Neuronal stem cell (in vitro differentiated cells): Measurements from ENCODE around the gene VGF.

Source experiments
- DNase-seq: peaks from one replicate; pipeline ENCODE4 v3.0.0-alpha.2; 2013; ENCODE audit warnings: low spot score
- H2AFZ ChIP-seq: one replicate; pipeline ENCODE4 v1.6.1; 2013; ENCODE audit warnings: mild to moderate bottlenecking, low read length, inconsistent platforms
- H2AK5ac ChIP-seq: 2 replicates; pipeline ENCODE4 v1.6.1; 2013; ENCODE audit warnings: low read depth, mild to moderate bottlenecking, inconsistent platforms, low read length, moderate library complexity, mixed read lengths
- H2BK120ac ChIP-seq: 2 replicates; pipeline ENCODE4 v1.6.1; 2013; ENCODE audit warnings: low read depth, mild to moderate bottlenecking, inconsistent platforms, low read length, moderate library complexity, mixed read lengths
- H2BK12ac ChIP-seq: one replicate; pipeline ENCODE4 v1.6.1; 2013; ENCODE audit warnings: low read length, inconsistent platforms
- H2BK15ac ChIP-seq: 2 replicates; pipeline ENCODE4 v1.6.1; 2013; ENCODE audit warnings: mild to moderate bottlenecking, low read length, inconsistent platforms, mixed read lengths
- H2BK5ac ChIP-seq: one replicate; pipeline ENCODE4 v1.6.1; 2013; ENCODE audit warnings: inconsistent platforms, mild to moderate bottlenecking, low read length, moderate library complexity
- H3K14ac ChIP-seq: one replicate; pipeline ENCODE4 v1.6.1; 2013; ENCODE audit warnings: low read length, inconsistent platforms
- H3K18ac ChIP-seq: 2 replicates; pipeline ENCODE4 v1.6.1; 2013; ENCODE audit warnings: low read length, inconsistent platforms
- H3K23ac ChIP-seq: 2 replicates; pipeline ENCODE4 v1.6.1; 2013; ENCODE audit warnings: low read depth, mild to moderate bottlenecking, mixed read lengths, low read length, inconsistent platforms; ENCODE audit not compliant: poor library complexity
- H3K27ac ChIP-seq: replicated peaks from 3 replicates; pipeline ENCODE4 v1.5.1; 2013; ENCODE audit warnings: low read length, inconsistent platforms
- H3K27me3 ChIP-seq, 3 experiments: 2 replicates each; pipeline ENCODE4 v1.6.1; 2013; ENCODE audit warnings: low read length in 3 of 3, mild to moderate bottlenecking in 2 of 3, inconsistent platforms in 1 of 3, low read depth in 1 of 3, mixed read lengths in 1 of 3, moderate library complexity in 1 of 3; ENCODE audit not compliant: control insufficient read depth in 3 of 3, insufficient read depth in 3 of 3
- H3K36me3 ChIP-seq, 2 donors: replicated peaks in 1 of 2; 2 replicates each; pipeline ENCODE4 v1.6.1; 2013; ENCODE audit warnings: low read length in 2 of 2; ENCODE audit not compliant: control insufficient read depth in 2 of 2, insufficient read depth in 2 of 2
- H3K4ac ChIP-seq: 2 replicates; pipeline ENCODE4 v1.6.1; 2013; ENCODE audit warnings: inconsistent platforms, mild to moderate bottlenecking, low read length, moderate library complexity
- H3K4me1 ChIP-seq, 2 donors: 1 replicate in 1 of 2; 2 replicates in 1 of 2; pipeline ENCODE4 v1.6.1; 2013; ENCODE audit warnings: low read length in 2 of 2, low read depth in 1 of 2; ENCODE audit not compliant: control insufficient read depth in 2 of 2, insufficient read depth in 1 of 2
- H3K4me2 ChIP-seq: one replicate; pipeline ENCODE4 v1.6.1; 2013; ENCODE audit warnings: mild to moderate bottlenecking, low read length, inconsistent platforms; ENCODE audit not compliant: insufficient read depth, poor library complexity, severe bottlenecking
- H3K4me3 ChIP-seq, 2 donors: 2 replicates each; pipeline ENCODE4 v1.5.1; 2013; ENCODE audit warnings: low read length in 2 of 2, mild to moderate bottlenecking in 2 of 2, inconsistent platforms in 1 of 2, moderate library complexity in 1 of 2
- H3K79me1 ChIP-seq: one replicate; pipeline ENCODE4 v1.6.1; 2013; ENCODE audit warnings: low read depth, mild to moderate bottlenecking, inconsistent platforms, low read length, moderate library complexity
- H3K9ac ChIP-seq: one replicate; pipeline ENCODE4 v1.6.1; 2013; ENCODE audit warnings: mild to moderate bottlenecking, low read depth, low read length, inconsistent platforms; ENCODE audit not compliant: poor library complexity
- H3K9me3 ChIP-seq, 2 donors: replicated peaks in 1 of 2; 2 replicates each; pipeline versions ENCODE3 to v1.6.1; 2013; ENCODE audit warnings: low read length in 2 of 2, mild to moderate bottlenecking in 2 of 2, inconsistent platforms in 1 of 2, low read depth in 1 of 2, mixed read lengths in 1 of 2, moderate library complexity in 1 of 2; ENCODE audit not compliant: control insufficient read depth in 2 of 2, insufficient read depth in 1 of 2
- H4K8ac ChIP-seq: one replicate; pipeline ENCODE4 v1.6.1; 2013; ENCODE audit warnings: low read depth, mild to moderate bottlenecking, inconsistent platforms, low read length, moderate library complexity
- H4K91ac ChIP-seq: one replicate; pipeline ENCODE4 v1.6.1; 2013; ENCODE audit warnings: low read length, low read depth, mild to moderate bottlenecking, inconsistent platforms; ENCODE audit not compliant: poor library complexity
- WGBS, 2 donors: extraction: QIAGEN DNeasy Blood & Tissue Kit; methylation state at CpG; one replicate each; pipeline ENCODE4 v1.1.7; 2013; ENCODE audit warnings: missing lambda C conversion rate in 2 of 2, mixed read lengths in 1 of 2; ENCODE audit not compliant: insufficient read length in 2 of 2, insufficient replicate concordance in 1 of 2; ENCODE audit errors: extremely low coverage in 2 of 2; 5-methylcytosine and 5-hydroxymethylcytosine counted together

Gene VGF

DNA sequence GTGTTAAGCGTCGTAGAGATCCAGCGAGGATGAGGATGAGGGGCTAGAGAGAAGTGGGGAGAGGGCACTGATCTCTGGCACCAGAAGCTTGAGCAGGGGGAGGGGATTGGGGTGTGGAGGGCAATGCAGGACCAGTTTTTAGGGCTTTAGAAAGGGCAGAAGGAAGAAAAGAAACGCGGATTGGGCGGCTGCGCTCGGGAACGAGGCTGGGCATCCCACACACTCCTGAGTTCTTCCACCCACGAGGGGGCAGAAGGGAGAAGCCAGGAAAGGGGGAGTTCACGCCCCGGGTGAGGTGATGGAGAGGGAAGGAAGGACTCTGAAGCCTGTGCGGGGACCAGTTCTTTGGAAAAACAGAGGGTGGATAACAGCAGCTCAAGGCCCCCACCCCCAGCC is 6.1 kb upstream of the VGF start:
- H3K27ac ChIP-seq, result no peak overlapping the region
- H3K27me3 ChIP-seq, result peaks cover 63 to 95% (median 77%) of the 10 kb centered on the region in 3 experiments
- H2BK15ac ChIP-seq, result no peak overlapping the region
- H3K4ac ChIP-seq, result no peak overlapping the region
- peaks cover 52 to 62% of the 10 kb centered on the region in 2 donors for H3K4me1 ChIP-seq
- no peak overlapping the region for H3K14ac ChIP-seq
- no peak overlapping the region for H2BK120ac ChIP-seq
- H3K9ac ChIP-seq, result no peak overlapping the region
- no peak overlapping the region for H2AFZ ChIP-seq
- H4K91ac ChIP-seq, result no peak overlapping the region
- no peak overlapping the region for H3K4me2 ChIP-seq
- H2AK5ac ChIP-seq, result peak overlapping the region; percentile 76
- H4K8ac ChIP-seq, result no peak overlapping the region
- no peaks in the 10 kb centered on the region for H3K79me1 ChIP-seq
- H3K23ac ChIP-seq, result peak overlapping the region; percentile 9
- WGBS, 2 donors, result no CpG with 5 or more reads among the region's 13 CpGs
- no peaks in the 10 kb centered on the region for H3K36me3 ChIP-seq
- no peak for DNase-seq
- H3K9me3 ChIP-seq, result peaks cover 0 to 3% of the 10 kb centered on the region in 2 donors
- H3K18ac ChIP-seq, result peak overlapping the region; percentile 78
- no peak overlapping the region for H2BK12ac ChIP-seq
- H3K4me3 ChIP-seq, result no peak overlapping the region
- H2BK5ac ChIP-seq, result peak overlapping the region; percentile 70

DNA sequence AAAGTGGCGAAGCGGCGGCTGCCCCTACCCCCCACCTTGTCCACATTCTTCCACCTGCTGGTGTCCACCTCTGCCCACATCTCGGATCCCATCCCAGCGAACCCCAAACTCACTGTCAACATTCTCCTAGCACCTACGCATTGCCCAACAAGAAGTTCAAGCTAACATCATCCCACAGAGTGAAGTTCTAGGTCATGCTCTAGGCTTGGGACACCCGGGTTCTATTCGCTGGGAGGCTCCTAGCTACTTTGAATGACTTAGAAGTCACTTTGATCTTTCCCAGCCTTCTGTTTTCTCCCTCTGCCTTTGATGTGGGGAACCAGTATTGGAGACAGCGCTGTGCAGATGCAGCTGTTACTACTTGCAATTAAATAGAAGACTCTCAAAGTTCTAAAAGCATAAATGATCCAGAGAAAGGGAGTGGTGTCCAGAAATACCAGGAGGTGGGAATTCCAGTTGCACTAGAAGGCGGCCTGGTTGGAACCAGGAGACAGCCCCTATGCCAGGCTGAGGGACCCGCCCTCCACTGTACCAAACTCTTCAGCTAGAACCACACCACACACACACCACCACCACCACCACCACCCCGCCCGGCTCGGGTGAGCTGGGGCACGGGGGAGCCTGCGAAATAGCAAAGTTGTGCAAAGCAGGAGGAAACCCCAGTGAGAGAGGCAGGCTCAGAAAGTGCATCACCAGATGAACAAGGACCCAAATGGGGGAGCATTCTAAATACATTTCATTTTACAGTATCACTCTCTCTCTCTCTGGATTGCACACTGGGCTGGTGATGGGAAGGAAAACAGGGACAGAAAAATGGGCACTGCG is 5.5 kb upstream of the VGF start:
- no peak overlapping the region for H3K9ac ChIP-seq
- no peaks in the 10 kb centered on the region for H3K36me3 ChIP-seq
- H3K9me3 ChIP-seq, result peaks cover 0 to 3% of the 10 kb centered on the region in 2 donors
- H4K91ac ChIP-seq, result no peak overlapping the region
- H3K4me2 ChIP-seq, result no peak overlapping the region
- H3K18ac ChIP-seq, result peak overlapping the region; percentile 2
- no peaks in the 10 kb centered on the region for H3K79me1 ChIP-seq
- no peak overlapping the region for H3K14ac ChIP-seq
- no peak overlapping the region for H2AK5ac ChIP-seq
- no peak for DNase-seq
- no CpG with 5 or more reads among the region's 17 CpGs for WGBS, 2 donors
- no peak overlapping the region for H2BK5ac ChIP-seq
- H3K4me3 ChIP-seq, result no peak overlapping the region
- H3K4me1 ChIP-seq, result peaks cover 53 to 66% of the 10 kb centered on the region in 2 donors
- H4K8ac ChIP-seq, result no peak overlapping the region
- no peak overlapping the region for H3K4ac ChIP-seq
- H2BK15ac ChIP-seq, result no peak overlapping the region
- peak overlapping the region; percentile 9 for H3K23ac ChIP-seq
- H2AFZ ChIP-seq, result no peak overlapping the region
- H2BK120ac ChIP-seq, result no peak overlapping the region
- H2BK12ac ChIP-seq, result no peak overlapping the region
- peaks cover 63 to 97% (median 74%) of the 10 kb centered on the region in 3 experiments for H3K27me3 ChIP-seq
- H3K27ac ChIP-seq, result no peak overlapping the region

DNA sequence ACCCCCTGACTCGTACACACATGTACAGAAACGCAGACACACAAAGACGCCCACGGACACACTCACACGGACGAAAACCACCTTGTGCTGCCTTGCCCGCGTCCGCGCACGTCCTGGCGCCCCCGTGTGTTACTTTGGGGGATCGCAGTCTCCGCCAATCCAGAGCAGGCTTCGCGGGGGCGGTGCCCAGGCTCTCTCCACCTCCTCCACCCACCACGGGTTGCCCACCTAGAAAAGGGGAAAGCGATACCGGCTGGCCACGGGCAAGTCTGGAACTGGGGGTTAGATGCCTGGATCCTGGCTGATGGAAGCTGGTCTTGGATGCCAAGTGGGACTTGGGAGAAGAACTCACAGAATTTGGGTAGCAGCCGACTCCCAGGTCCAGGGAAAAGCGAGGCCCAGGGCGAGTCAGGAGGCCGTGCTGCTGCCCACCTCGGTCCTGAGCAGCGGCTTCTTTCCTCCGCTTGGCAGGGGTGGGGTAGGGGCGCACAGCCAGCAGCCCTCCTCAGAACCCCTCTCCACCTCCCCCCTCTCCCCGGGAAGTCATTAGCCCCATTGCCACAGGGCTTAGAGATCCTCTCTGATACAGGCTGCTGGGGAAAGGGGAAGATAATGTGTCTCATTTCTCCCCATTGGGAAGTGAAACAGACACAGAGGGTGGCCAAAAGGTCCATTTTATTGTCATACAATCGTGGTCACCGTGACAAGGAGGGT is 4.6 kb upstream of the VGF start:
- WGBS, 2 donors, result no CpG with 5 or more reads among the region's 33 CpGs
- no peak overlapping the region for H3K27ac ChIP-seq

More for the DNA sequence above, 4.6 kb upstream of the VGF start:
- Histone ChIP-seq H2BK12ac (peak overlapping the region; percentile 50), H2BK15ac (no peak overlapping the region), H3K23ac (peak overlapping the region; percentile 3), H3K18ac (peak overlapping the region; percentile 81), H3K4me2 (peak overlapping the region; percentile 32), H3K9me3 (peaks cover 0 to 3% of the 10 kb centered on the region in 2 donors), H3K4ac (peak overlapping the region; percentile 31), H2BK5ac (no peak overlapping the region), H3K4me3 (no peak overlapping the region), H4K91ac (no peak overlapping the region), H2AK5ac (no peak overlapping the region), H3K79me1 (no peaks in the 10 kb centered on the region), H3K9ac (no peak overlapping the region), H3K14ac (no peak overlapping the region), H3K27me3 (peaks cover 65 to 95% (median 66%) of the 10 kb centered on the region in 3 experiments), H2AFZ (peak overlapping the region; percentile 13), H3K4me1 (peaks cover 55 to 69% of the 10 kb centered on the region in 2 donors), H2BK120ac (no peak overlapping the region), H4K8ac (no peak overlapping the region), H3K36me3 (no peaks in the 10 kb centered on the region)
- no peak for DNase-seq
